Spleen (tissue), 11 donors: Measurements from ENCODE around the gene PPP2R5C. TPM values are rescaled to one million over a fixed set of nuclear protein-coding genes. Genes with fewer than 3 reads are reported as not detected.

Source experiments
- DNase-seq: peaks from one replicate; pipeline ENCODE4 v3.0.0-alpha.2; 2020
- H3K27ac ChIP-seq, 8 donors: fragments of 200-600 bp; sonication (generic) in 7 of 8; 1 replicate in 4 of 8; 2 replicates in 4 of 8; pipeline versions ENCODE4 v1.5.0 to v1.8.0; 2016 to 2021; ENCODE audit warnings: inconsistent platforms in 4 of 8, mild to moderate bottlenecking in 4 of 8, moderate library complexity in 1 of 8
- H3K27me3 ChIP-seq, 7 donors: fragments of 200-600 bp; sonication (generic) in 6 of 7; replicated peaks in 1 of 7; 1 replicate in 4 of 7; 2 replicates in 3 of 7; pipeline versions ENCODE4 v1.5.0 to v1.8.0; 2016 to 2021; ENCODE audit warnings: inconsistent platforms in 3 of 7, mild to moderate bottlenecking in 1 of 7
- H3K36me3 ChIP-seq, 6 donors: fragments of 200-600 bp; sonication (generic) in 5 of 6; 1 replicate in 4 of 6; 2 replicates in 2 of 6; pipeline versions ENCODE4 v1.5.0 to v1.8.0; 2016 to 2021; ENCODE audit warnings: inconsistent platforms in 2 of 6
- H3K4me1 ChIP-seq, 6 donors: fragments of 200-600 bp; sonication (generic) in 5 of 6; 1 replicate in 3 of 6; 2 replicates in 3 of 6; pipeline versions ENCODE4 v1.5.0 to v1.8.0; 2016 to 2021; ENCODE audit warnings: inconsistent platforms in 3 of 6
- H3K4me3 ChIP-seq, 8 donors: fragments of 200-600 bp; sonication (generic) in 7 of 8; 1 replicate in 4 of 8; 2 replicates in 4 of 8; pipeline versions ENCODE4 v1.5.0 to v1.8.0; 2016 to 2021; ENCODE audit warnings: inconsistent platforms in 4 of 8, mild to moderate bottlenecking in 4 of 8, moderate library complexity in 2 of 8
- H3K9me3 ChIP-seq, 8 donors: fragments of 200-600 bp; sonication (generic) in 7 of 8; 1 replicate in 4 of 8; 2 replicates in 4 of 8; pipeline versions ENCODE4 v1.5.0 to v1.8.0; 2016 to 2021; ENCODE audit warnings: inconsistent platforms in 4 of 8
- CTCF ChIP-seq, 11 experiments: fragments of 200-600 bp in 7 of 11; fragments of 450-650 bp in 4 of 11; sonication (generic) in 4 of 11; IDR thresholded peaks in 8 of 11; conservative IDR thresholded peaks in 3 of 11; 1 replicate in 7 of 11; 2 replicates in 4 of 11; pipeline versions ENCODE4 v1.4.0 to v1.8.0; 2016 to 2021; ENCODE audit warnings: antibody characterized with exemption in 11 of 11, inconsistent platforms in 4 of 11, mild to moderate bottlenecking in 1 of 11
- POLR2A ChIP-seq, 3 donors: fragments of 450-650 bp; IDR thresholded peaks; one replicate each; pipeline ENCODE4 v1.5.1; 2017; ENCODE audit warnings: antibody characterized with exemption in 3 of 3, mild to moderate bottlenecking in 1 of 3
- POLR2AphosphoS5 ChIP-seq, 3 donors: sonication (generic); formaldehyde crosslinking; IDR thresholded peaks; one replicate each; pipeline ENCODE4 v1.5.1; 2017; ENCODE audit warnings: antibody characterized with exemption in 3 of 3
- WGBS, 5 donors: extraction: QIAGEN DNeasy Blood & Tissue Kit in 3 of 5; methylation state at CpG; one replicate each; pipeline versions ENCODE4 v1.1.5 to v1.1.7; 2013 to 2018; 5-methylcytosine and 5-hydroxymethylcytosine counted together
- intact Hi-C: fragments of 100-400 bp; cut with DNase I; formaldehyde crosslinking; loops from one replicate; pipeline ENCODE4 v1.15.0; 2023; ENCODE audit warnings: low total_unique reads
- polyA plus RNA-seq, 3 donors: library from polyadenylated mRNA; stranded (reverse); fragments of 200-250 nt; gene quantifications; one replicate each; pipeline ENCODE4 v1.2.1, GENCODE V29; 2013
- total RNA-seq, 7 donors: library from RNA; depleted of rRNA in 3 of 7; stranded (reverse); fragments of >200 nt in 3 of 7; fragmentation: NEBNext Ultra II Directional in 4 of 7; extraction: Animal tissue kit (Norgen Biotek cat#: 25700) in 4 of 7; gene quantifications; one replicate each; pipeline versions ENCODE4 v1.1.0 to v1.2.1, GENCODE V29; 2016 to 2021
- donor health status: healthy with polysubstance abuse.
- donor health status: DM: no; HTN: no; CAD: no; lungs with moderate emphysema.
- donor health status: DM: no; HTN: no; CAD: no.
- donor health status: Bipolar disorder and iron deficiency.
- donor health status: healthy.
- donor health status: DM: no; HTN: no; CAD: no.
- donor health status: DM: yes; HTN: yes; CAD: no.

PPP2R5C gene
- total and polyA plus RNA-seq, 10 donors, result 80.8 to 322 (median 198) TPM

- DNase-seq, result peak; percentile 61
- intact Hi-C loops, result no loop called here
- no peaks in the 10 kb centered on the region for H3K27me3 ChIP-seq
- peak overlapping the region in 7 of 8 donors; percentile 0 to 63 (median 35) for H3K27ac ChIP-seq
- TF ChIP-seq CTCF (IDR thresholded peaks at IDR 0.05 in 8 of 11, conservative IDR thresholded peaks at IDR 0.05 in 3 of 11) (no peak), POLR2AphosphoS5 (IDR thresholded peaks at IDR 0.05) (peak in 1 of 3 donors; percentile 32), POLR2A (IDR thresholded peaks at IDR 0.05) (no peak)
- H3K36me3 ChIP-seq, result peaks cover 2 to 59% (median 23%) of the 10 kb centered on the region in 6 donors
- WGBS, 5 donors, result 87 to 94% (median 90%) methylated on average over 24 of the region's 24 CpGs
- no peaks in the 10 kb centered on the region for H3K9me3 ChIP-seq
- H3K4me1 ChIP-seq, result peaks cover 0 to 12% (median 2%) of the 10 kb centered on the region in 6 donors
- H3K4me3 ChIP-seq, result no peak overlapping the region
These were observed 166.9 kb downstream of the PPP2R5C start for GRCh38 chr14:101928415-101928841.

GRCh38 chr14:101929096-101929495, 167.6 kb downstream of the PPP2R5C start:
- no peak for DNase-seq
- H3K4me3 ChIP-seq, result no peak overlapping the region
- peaks cover 2 to 53% (median 23%) of the 10 kb centered on the region in 6 donors for H3K36me3 ChIP-seq
- no peaks in the 10 kb centered on the region for H3K27me3 ChIP-seq
- H3K27ac ChIP-seq, result no peak overlapping the region
- H3K4me1 ChIP-seq, result peaks cover 0 to 12% (median 2%) of the 10 kb centered on the region in 6 donors
- H3K9me3 ChIP-seq, result no peaks in the 10 kb centered on the region
- 93 to 98% (median 97%) methylated on average over 10 of the region's 10 CpGs for WGBS, 5 donors
- intact Hi-C loops, result no loop called here
- TF ChIP-seq POLR2AphosphoS5 (IDR thresholded peaks at IDR 0.05) (peak; percentile 40 to 66 (median 51)), POLR2A (IDR thresholded peaks at IDR 0.05) (no peak)

- no peak overlapping the region for H3K4me3 ChIP-seq
- WGBS, 5 donors, result 87 to 95% (median 90%) methylated on average over 7 to 9 of the region's 9 CpGs
- no peaks in the 10 kb centered on the region for H3K27me3 ChIP-seq
- H3K27ac ChIP-seq, result no peak overlapping the region
- H3K9me3 ChIP-seq, result no peaks in the 10 kb centered on the region
- TF ChIP-seq POLR2A (IDR thresholded peaks at IDR 0.05) (no peak), CTCF (IDR thresholded peaks at IDR 0.05 in 8 of 11, conservative IDR thresholded peaks at IDR 0.05 in 3 of 11) (no peak), POLR2AphosphoS5 (IDR thresholded peaks at IDR 0.05) (peak in 1 of 3 donors; percentile 44)
- peaks cover 0 to 12% (median 2%) of the 10 kb centered on the region in 6 donors for H3K4me1 ChIP-seq
- DNase-seq, result peak; percentile 62
- intact Hi-C loops, result no loop called here
- peaks cover 2 to 46% (median 19%) of the 10 kb centered on the region in 6 donors for H3K36me3 ChIP-seq
These were observed 168.4 kb downstream of the PPP2R5C start for GRCh38 chr14:101929946-101930345.

- DNase-seq, result no peak
- intact Hi-C loops, result no loop called here
- peaks cover 0 to 2% (median 0%) of the 10 kb centered on the region in 7 donors for H3K27me3 ChIP-seq
- H3K27ac ChIP-seq, result no peak overlapping the region
- H3K4me3 ChIP-seq, result no peak overlapping the region
- H3K36me3 ChIP-seq, result peaks cover 0 to 19% (median 10%) of the 10 kb centered on the region in 6 donors
- H3K4me1 ChIP-seq, result peaks cover 0 to 7% (median under 1%) of the 10 kb centered on the region in 6 donors
- WGBS, 5 donors, result 66 to 79% (median 78%) methylated on average over 6 to 7 of the region's 7 CpGs
- TF ChIP-seq POLR2AphosphoS5 (IDR thresholded peaks at IDR 0.05) (no peak), POLR2A (IDR thresholded peaks at IDR 0.05) (no peak), CTCF (IDR thresholded peaks at IDR 0.05 in 8 of 11, conservative IDR thresholded peaks at IDR 0.05 in 3 of 11) (no peak)
- H3K9me3 ChIP-seq, result no peaks in the 10 kb centered on the region
These were observed 171.2 kb downstream of the PPP2R5C start for GRCh38 chr14:101932673-101933072.
